GM12872 (cell line): ENCODE measurements around the gene LRRC7.

Experiments
- CTCF ChIP-seq: IDR thresholded peaks from 3 replicates; pipeline ENCODE4 v1.5.1; 2011; ENCODE audit warnings: low read depth, mild to moderate bottlenecking, low read length, moderate library complexity; ENCODE audit not compliant: insufficient read depth

LRRC7 gene

DNA sequence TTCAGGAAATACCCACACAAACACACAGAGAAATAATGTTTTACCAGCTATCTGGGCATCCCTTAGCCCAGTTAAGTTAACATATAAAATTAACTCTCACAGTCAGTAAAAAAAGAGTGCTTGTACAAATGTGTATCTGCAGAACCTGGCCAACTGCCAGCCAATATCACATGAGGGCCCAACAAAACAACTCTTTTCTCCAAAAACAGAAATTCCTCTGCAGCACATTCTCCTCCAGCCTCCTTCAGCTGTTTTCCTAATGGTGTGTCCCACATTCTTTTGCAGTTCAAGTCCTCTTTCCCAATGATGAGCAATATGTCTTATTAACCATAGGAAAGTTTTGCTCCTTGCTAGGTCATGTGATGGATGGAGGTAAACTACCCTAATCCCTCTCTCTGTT, 75.5 kb downstream of the LRRC7 start:
- TF ChIP-seq CTCF, result no peak

DNA sequence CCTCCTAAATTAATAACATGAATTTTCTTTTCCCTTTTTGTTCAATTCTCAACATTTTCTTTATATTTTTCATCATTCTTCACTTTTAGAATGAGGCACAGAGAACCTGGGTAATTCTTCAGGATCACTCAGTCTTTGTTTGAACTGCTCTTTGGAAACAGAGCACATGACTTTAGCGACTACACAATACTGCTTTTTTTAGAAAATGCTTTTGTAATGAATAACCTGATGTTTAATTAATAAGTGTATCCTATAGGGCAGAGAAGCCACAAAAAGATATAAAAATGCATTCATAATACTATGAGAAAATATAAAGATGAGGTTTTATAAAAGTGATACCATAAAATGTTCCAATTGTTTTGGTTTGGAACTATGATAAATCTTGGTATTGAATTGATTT, 77.8 kb downstream of the LRRC7 start:
- TF ChIP-seq CTCF, result no peak

GRCh38 chr1:69648486-69648885, 80.8 kb downstream of the LRRC7 start:
- TF ChIP-seq CTCF, result no peak

GRCh38 chr1:69649383-69649990, 81.8 kb downstream of the LRRC7 start:
- TF ChIP-seq CTCF, result no peak

DNA sequence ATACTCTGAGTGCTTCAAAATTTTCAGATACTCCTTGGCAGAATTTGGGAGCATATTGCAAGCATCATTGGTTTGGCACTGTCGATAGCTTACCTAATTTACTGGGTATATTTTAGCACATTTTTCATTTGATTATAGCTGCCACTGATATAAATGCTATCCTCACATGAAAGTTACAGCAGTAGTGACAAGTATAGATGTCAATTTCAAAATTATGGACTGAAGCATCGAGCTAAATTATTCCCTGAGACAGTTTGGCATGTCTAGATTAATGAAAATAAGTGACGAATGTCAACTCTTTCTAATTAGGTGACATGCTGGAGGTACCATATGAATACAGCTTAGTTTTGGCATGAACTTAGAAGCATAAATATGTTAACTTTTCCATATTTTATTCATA, 83.1 kb downstream of the LRRC7 start:
- TF ChIP-seq CTCF, result no peak

DNA sequence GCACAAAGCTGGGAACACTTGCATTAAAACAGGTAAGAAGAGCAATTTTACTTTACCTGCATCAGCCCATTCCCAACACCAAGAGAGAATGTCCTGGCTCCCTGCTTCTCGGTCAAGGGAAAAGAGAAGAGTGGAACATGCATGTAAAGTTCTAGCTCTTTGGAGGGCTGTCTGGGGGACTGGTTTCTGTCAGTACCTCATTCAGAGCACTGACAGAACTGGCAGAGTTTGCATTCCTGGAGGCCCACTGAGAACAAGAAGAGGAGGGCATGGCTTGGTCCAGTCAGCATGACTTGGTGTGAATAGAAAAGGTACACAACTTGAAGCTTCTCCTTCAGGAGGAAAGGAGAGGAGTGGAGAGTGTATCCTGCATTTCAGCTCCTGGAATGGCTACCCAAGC, 83.9 kb downstream of the LRRC7 start:
- TF ChIP-seq CTCF, result no peak

DNA sequence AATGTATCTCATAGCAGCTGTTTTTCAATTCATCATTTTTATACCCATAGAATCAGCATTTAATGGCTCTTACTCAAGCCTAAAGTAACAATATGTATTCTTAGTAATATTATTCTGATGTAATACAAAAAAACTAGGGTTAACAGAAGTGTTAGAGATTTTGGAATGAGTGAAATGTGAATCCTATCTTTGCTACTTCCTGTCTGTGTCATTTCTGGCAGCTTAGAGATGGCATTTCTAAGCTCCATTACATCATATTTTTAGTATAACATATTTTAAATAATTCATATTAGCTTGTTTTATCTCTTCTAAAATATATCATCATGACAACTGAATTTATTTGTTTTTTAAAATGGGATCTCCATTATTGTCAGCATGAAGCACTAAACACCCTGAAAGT, 90.2 kb downstream of the LRRC7 start:
- TF ChIP-seq CTCF, result no peak
